Loucy (cell line): Measurements from ENCODE around the gene MCTP2.

Experiments
- H2AFZ ChIP-seq: fragments of 200-600 bp; sonication (generic); 2 replicates; pipeline ENCODE4 v1.6.0; 2016; ENCODE audit warnings: antibody characterized with exemption, mild to moderate bottlenecking, low read length, moderate library complexity
- H3F3A ChIP-seq: fragments of 200-600 bp; 2 replicates; pipeline ENCODE4 v1.6.0; 2016; ENCODE audit warnings: antibody characterized with exemption, low read depth, mild to moderate bottlenecking
- H3K27me3 ChIP-seq: fragments of 200-600 bp; sonication (generic); 2 replicates; pipeline ENCODE4 v1.6.1; 2014; ENCODE audit warnings: low read length, mild to moderate bottlenecking; ENCODE audit not compliant: insufficient read depth, poor library complexity, severe bottlenecking
- H3K36me3 ChIP-seq: fragments of 200-600 bp; sonication (generic); 2 replicates; pipeline ENCODE4 v1.6.1; 2016; ENCODE audit warnings: low read length; ENCODE audit not compliant: insufficient read depth
- H3K4me1 ChIP-seq: fragments of 200-600 bp; sonication (generic); 2 replicates; pipeline ENCODE4 v1.5.1; 2014; ENCODE audit warnings: low read length, mild to moderate bottlenecking; ENCODE audit not compliant: insufficient read depth, poor library complexity, severe bottlenecking
- H3K4me2 ChIP-seq: fragments of 200-600 bp; sonication (generic); 2 replicates; pipeline ENCODE4 v1.6.0; 2014; ENCODE audit warnings: antibody characterized with exemption, low read length, low read depth, mild to moderate bottlenecking; ENCODE audit not compliant: poor library complexity, severe bottlenecking
- H3K4me3 ChIP-seq: fragments of 200-600 bp; sonication (generic); 2 replicates; pipeline ENCODE4 v1.5.1; 2014; ENCODE audit warnings: low read length, mild to moderate bottlenecking, mixed read lengths; ENCODE audit not compliant: poor library complexity, severe bottlenecking
- H3K79me2 ChIP-seq: fragments of 200-600 bp; sonication (generic); 2 replicates; pipeline ENCODE4 v1.6.1; 2014; ENCODE audit warnings: low read length; ENCODE audit not compliant: insufficient read depth
- H3K9ac ChIP-seq: fragments of 200-600 bp; sonication (generic); 2 replicates; pipeline ENCODE4 v1.6.0; 2014; ENCODE audit warnings: mild to moderate bottlenecking, low read depth, low read length, moderate library complexity; ENCODE audit not compliant: poor library complexity, severe bottlenecking
- H3K9me2 ChIP-seq: fragments of 200-600 bp; sonication (generic); replicated peaks from 2 replicates; pipeline ENCODE4 v1.6.1; 2016; ENCODE audit warnings: low read depth, low read length, mixed read lengths
- H3K9me3 ChIP-seq: fragments of 200-600 bp; sonication (generic); 2 replicates; pipeline ENCODE4 v1.6.1; 2014; ENCODE audit warnings: mild to moderate bottlenecking, antibody characterized with exemption, low read length, low read depth; ENCODE audit not compliant: insufficient read depth
- H4K20me1 ChIP-seq: fragments of 200-600 bp; sonication (generic); 2 replicates; pipeline ENCODE4 v1.6.0; 2014; ENCODE audit warnings: antibody characterized with exemption, low read length, mild to moderate bottlenecking; ENCODE audit not compliant: insufficient read depth, poor library complexity, severe bottlenecking
- EZH2phosphoT487 ChIP-seq: fragments of 200-600 bp; IDR thresholded peaks from 2 replicates; pipeline ENCODE4 v1.6.1; 2018; ENCODE audit warnings: antibody characterized with exemption, mild to moderate bottlenecking, moderate library complexity, borderline replicate concordance
- TF ChIP-seq, protein P1 (sequence below): fragments of 200-600 bp; sonication (generic); conservative IDR thresholded peaks from 2 replicates; pipeline ENCODE4 v1.5.1; 2014; ENCODE audit warnings: mild to moderate bottlenecking, antibody characterized with exemption, low read length

Gene MCTP2, protein sequence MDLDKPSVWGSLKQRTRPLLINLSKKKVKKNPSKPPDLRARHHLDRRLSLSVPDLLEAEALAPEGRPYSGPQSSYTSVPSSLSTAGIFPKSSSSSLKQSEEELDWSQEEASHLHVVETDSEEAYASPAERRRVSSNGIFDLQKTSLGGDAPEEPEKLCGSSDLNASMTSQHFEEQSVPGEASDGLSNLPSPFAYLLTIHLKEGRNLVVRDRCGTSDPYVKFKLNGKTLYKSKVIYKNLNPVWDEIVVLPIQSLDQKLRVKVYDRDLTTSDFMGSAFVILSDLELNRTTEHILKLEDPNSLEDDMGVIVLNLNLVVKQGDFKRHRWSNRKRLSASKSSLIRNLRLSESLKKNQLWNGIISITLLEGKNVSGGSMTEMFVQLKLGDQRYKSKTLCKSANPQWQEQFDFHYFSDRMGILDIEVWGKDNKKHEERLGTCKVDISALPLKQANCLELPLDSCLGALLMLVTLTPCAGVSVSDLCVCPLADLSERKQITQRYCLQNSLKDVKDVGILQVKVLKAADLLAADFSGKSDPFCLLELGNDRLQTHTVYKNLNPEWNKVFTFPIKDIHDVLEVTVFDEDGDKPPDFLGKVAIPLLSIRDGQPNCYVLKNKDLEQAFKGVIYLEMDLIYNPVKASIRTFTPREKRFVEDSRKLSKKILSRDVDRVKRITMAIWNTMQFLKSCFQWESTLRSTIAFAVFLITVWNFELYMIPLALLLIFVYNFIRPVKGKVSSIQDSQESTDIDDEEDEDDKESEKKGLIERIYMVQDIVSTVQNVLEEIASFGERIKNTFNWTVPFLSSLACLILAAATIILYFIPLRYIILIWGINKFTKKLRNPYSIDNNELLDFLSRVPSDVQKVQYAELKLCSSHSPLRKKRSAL

GRCh38 chr15:94230883-94231722 is at the start of gene MCTP2:
TSS of gene MCTP2 (plus strand) at chr15:94231561. CDS start at chr15:94298266, 66,705 bp downstream.
- no peak for TF ChIP-seq EZH2phosphoT487
- TF ChIP-seq, protein P1, sequence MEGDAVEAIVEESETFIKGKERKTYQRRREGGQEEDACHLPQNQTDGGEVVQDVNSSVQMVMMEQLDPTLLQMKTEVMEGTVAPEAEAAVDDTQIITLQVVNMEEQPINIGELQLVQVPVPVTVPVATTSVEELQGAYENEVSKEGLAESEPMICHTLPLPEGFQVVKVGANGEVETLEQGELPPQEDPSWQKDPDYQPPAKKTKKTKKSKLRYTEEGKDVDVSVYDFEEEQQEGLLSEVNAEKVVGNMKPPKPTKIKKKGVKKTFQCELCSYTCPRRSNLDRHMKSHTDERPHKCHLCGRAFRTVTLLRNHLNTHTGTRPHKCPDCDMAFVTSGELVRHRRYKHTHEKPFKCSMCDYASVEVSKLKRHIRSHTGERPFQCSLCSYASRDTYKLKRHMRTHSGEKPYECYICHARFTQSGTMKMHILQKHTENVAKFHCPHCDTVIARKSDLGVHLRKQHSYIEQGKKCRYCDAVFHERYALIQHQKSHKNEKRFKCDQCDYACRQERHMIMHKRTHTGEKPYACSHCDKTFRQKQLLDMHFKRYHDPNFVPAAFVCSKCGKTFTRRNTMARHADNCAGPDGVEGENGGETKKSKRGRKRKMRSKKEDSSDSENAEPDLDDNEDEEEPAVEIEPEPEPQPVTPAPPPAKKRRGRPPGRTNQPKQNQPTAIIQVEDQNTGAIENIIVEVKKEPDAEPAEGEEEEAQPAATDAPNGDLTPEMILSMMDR: peak; percentile 31; the same call in 1 of the 2 replicates
- H3K9me2 ChIP-seq: no peaks in the 10 kb centered on the region
- H2AFZ ChIP-seq: peak within 1 kb of the TSS; percentile 60
- no peaks in the 10 kb centered on the region for H3K27me3 ChIP-seq
- peaks cover 55% of the 10 kb centered on the region for H3K79me2 ChIP-seq
- H3K4me2 ChIP-seq: peak within 1 kb of the TSS; percentile 95
- peaks cover 88% of the 10 kb centered on the region for H3K4me1 ChIP-seq
- H3K36me3 ChIP-seq: no peaks in the 10 kb centered on the region
- peaks cover 31% of the 10 kb centered on the region for H4K20me1 ChIP-seq
- H3K9me3 ChIP-seq: no peaks in the 10 kb centered on the region
- peaks cover 3% of the 10 kb centered on the region; the same call in 1 of the 2 replicates for H3F3A ChIP-seq
- peak within 1 kb of the TSS; percentile 80 for H3K4me3 ChIP-seq
- peak within 1 kb of the TSS; percentile 91 for H3K9ac ChIP-seq

GRCh38 chr15:94182883-94183282 is 48.5 kb upstream of the MCTP2 start:
- Histone ChIP-seq H3K36me3 (no peaks in the 10 kb centered on the region), H3K4me1 (peaks cover 37% of the 10 kb centered on the region), H2AFZ (no peak overlapping the region), H3K4me2 (no peak overlapping the region), H3F3A (peaks cover 11% of the 10 kb centered on the region), H3K9me3 (peaks cover 5% of the 10 kb centered on the region; the same call in 1 of the 2 replicates), H3K27me3 (no peaks in the 10 kb centered on the region), H4K20me1 (no peaks in the 10 kb centered on the region), H3K4me3 (no peak overlapping the region), H3K79me2 (no peaks in the 10 kb centered on the region), H3K9me2 (no peaks in the 10 kb centered on the region), H3K9ac (no peak overlapping the region)
- TF ChIP-seq EZH2phosphoT487: no peak
- TF ChIP-seq, protein P1: no peak
